ENCODE data around the gene PFKFB2.

Gene PFKFB2

GRCh38 chr1:207055386-207056001 is 2.4 kb downstream of the PFKFB2 start:
- no peak overlapping the region for H3K4me3 ChIP-seq (replicated peaks; ENCODE audit: low read depth, low read length)
- TF ChIP-seq CTCF (IDR thresholded peaks at IDR 0.05; ENCODE audit: low read depth, low read length, missing control alignments), result no peak
- DNase-seq (ENCODE audit: extremely low read depth, low read depth), result no peak

- no peak for DNase-seq (ENCODE audit: extremely low read depth, low read depth)
- no peak for TF ChIP-seq CTCF (IDR thresholded peaks at IDR 0.05; ENCODE audit: low read depth, low read length, missing control alignments)
- H3K4me3 ChIP-seq (replicated peaks; ENCODE audit: low read depth, low read length), result no peak overlapping the region
These were observed 3.6 kb downstream of the PFKFB2 start for GRCh38 chr1:207056673-207057072.

GRCh38 chr1:207058252-207058651 is 5.2 kb downstream of the PFKFB2 start:
- TF ChIP-seq CTCF (IDR thresholded peaks at IDR 0.05; ENCODE audit: low read depth, low read length, missing control alignments), result no peak
- DNase-seq (ENCODE audit: extremely low read depth, low read depth), result no peak

GRCh38 chr1:207058878-207059867 is 6.1 kb downstream of the PFKFB2 start:
- DNase-seq (ENCODE audit: extremely low read depth, low read depth), result no peak

More at GRCh38 chr1:207058252-207058651, 5.2 kb downstream of the PFKFB2 start:
- H3K4me3 ChIP-seq (replicated peaks; ENCODE audit: low read depth, low read length), result no peak overlapping the region

GRCh38 chr1:207059881-207060280 is 6.8 kb downstream of the PFKFB2 start:
- H3K4me3 ChIP-seq (replicated peaks; ENCODE audit: low read depth, low read length), result no peak overlapping the region
- no peak for TF ChIP-seq CTCF (IDR thresholded peaks at IDR 0.05; ENCODE audit: low read depth, low read length, missing control alignments)
- DNase-seq (ENCODE audit: extremely low read depth, low read depth), result no peak

More at GRCh38 chr1:207058878-207059867, 6.1 kb downstream of the PFKFB2 start:
- no peak for TF ChIP-seq CTCF (IDR thresholded peaks at IDR 0.05; ENCODE audit: low read depth, low read length, missing control alignments)
- no peak overlapping the region for H3K4me3 ChIP-seq (replicated peaks; ENCODE audit: low read depth, low read length)

- no peak for TF ChIP-seq CTCF (IDR thresholded peaks at IDR 0.05; ENCODE audit: low read depth, low read length, missing control alignments)
- DNase-seq (ENCODE audit: extremely low read depth, low read depth), result no peak
- H3K4me3 ChIP-seq (replicated peaks; ENCODE audit: low read depth, low read length), result no peak overlapping the region
These were observed 7.5 kb downstream of the PFKFB2 start for GRCh38 chr1:207060596-207060995.

Data from HFF-Myc (cell line).